ENCODE measurements around the gene KDM2A. TPM values are rescaled to one million over a fixed set of nuclear protein-coding genes. Genes with fewer than 3 reads are reported as not detected.

Gene KDM2A
- total RNA-seq, 1 donor from 2014 or later: 70.4 TPM

GRCh38 chr11:67266449-67267187 is 147.6 kb downstream of the KDM2A start, which contains the start of gene GRK2:
Gene GRK2, plus strand, starts transcription at chr11:67266473. Its CDS starts 227 bp downstream, at chr11:67266700.
- Mint-ChIP-seq H3K36me3 (ENCODE audit: low read depth, unreplicated experiment) (peaks cover 4% of the 10 kb centered on the region), H3K4me3 (ENCODE audit: unreplicated experiment) (peak within 1 kb of the TSS; percentile 94), H3K4me1 (ENCODE audit: low read depth, unreplicated experiment) (peaks cover 25% of the 10 kb centered on the region), H3K27me3 (ENCODE audit: low read depth, unreplicated experiment) (peaks cover 5% of the 10 kb centered on the region), H3K27ac (ENCODE audit: unreplicated experiment) (peak within 1 kb of the TSS; percentile 59), H3K9me3 (ENCODE audit: unreplicated experiment) (no peaks in the 10 kb centered on the region)
- Histone ChIP-seq H3K9me3 (ENCODE audit: insufficient read depth, low read depth, low read length) (no peaks in the 10 kb centered on the region), H2AFZ (ENCODE audit: low read depth, low read length) (peak within 1 kb of the TSS; percentile 35), H3K4me1 (ENCODE audit: insufficient read depth, low read length) (peaks cover 40% of the 10 kb centered on the region), H4K20me1 (ENCODE audit: insufficient read depth, low read length) (peaks cover 48% of the 10 kb centered on the region), H3K4me2 (ENCODE audit: low read length) (peak within 1 kb of the TSS; percentile 99), H3K27ac (ENCODE audit: low read depth, low read length) (no peak within 1 kb of the TSS), H3K79me2 (ENCODE audit: insufficient read depth, low read length) (peaks cover 56% of the 10 kb centered on the region), H3K4me3 (ENCODE audit: insufficient read depth, low read depth, low read length) (peak within 1 kb of the TSS; percentile 70), H3K27me3 (ENCODE audit: insufficient read depth, low read length) (no peaks in the 10 kb centered on the region), H3K36me3 (ENCODE audit: insufficient read depth, low read length) (no peaks in the 10 kb centered on the region), H3K9ac (ENCODE audit: low read length) (peak within 1 kb of the TSS; percentile 83)
- DNase-seq (ENCODE audit: low read depth): no peak
- TF ChIP-seq EZH2 (IDR thresholded peaks at IDR 0.05; ENCODE audit: insufficient read depth, low read length): no peak
- TF ChIP-seq, protein P1, sequence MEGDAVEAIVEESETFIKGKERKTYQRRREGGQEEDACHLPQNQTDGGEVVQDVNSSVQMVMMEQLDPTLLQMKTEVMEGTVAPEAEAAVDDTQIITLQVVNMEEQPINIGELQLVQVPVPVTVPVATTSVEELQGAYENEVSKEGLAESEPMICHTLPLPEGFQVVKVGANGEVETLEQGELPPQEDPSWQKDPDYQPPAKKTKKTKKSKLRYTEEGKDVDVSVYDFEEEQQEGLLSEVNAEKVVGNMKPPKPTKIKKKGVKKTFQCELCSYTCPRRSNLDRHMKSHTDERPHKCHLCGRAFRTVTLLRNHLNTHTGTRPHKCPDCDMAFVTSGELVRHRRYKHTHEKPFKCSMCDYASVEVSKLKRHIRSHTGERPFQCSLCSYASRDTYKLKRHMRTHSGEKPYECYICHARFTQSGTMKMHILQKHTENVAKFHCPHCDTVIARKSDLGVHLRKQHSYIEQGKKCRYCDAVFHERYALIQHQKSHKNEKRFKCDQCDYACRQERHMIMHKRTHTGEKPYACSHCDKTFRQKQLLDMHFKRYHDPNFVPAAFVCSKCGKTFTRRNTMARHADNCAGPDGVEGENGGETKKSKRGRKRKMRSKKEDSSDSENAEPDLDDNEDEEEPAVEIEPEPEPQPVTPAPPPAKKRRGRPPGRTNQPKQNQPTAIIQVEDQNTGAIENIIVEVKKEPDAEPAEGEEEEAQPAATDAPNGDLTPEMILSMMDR (IDR thresholded peaks at IDR 0.05; ENCODE audit: insufficient read depth, low read depth, low read length): no peak
- no peak for FAIRE-seq

DNA sequence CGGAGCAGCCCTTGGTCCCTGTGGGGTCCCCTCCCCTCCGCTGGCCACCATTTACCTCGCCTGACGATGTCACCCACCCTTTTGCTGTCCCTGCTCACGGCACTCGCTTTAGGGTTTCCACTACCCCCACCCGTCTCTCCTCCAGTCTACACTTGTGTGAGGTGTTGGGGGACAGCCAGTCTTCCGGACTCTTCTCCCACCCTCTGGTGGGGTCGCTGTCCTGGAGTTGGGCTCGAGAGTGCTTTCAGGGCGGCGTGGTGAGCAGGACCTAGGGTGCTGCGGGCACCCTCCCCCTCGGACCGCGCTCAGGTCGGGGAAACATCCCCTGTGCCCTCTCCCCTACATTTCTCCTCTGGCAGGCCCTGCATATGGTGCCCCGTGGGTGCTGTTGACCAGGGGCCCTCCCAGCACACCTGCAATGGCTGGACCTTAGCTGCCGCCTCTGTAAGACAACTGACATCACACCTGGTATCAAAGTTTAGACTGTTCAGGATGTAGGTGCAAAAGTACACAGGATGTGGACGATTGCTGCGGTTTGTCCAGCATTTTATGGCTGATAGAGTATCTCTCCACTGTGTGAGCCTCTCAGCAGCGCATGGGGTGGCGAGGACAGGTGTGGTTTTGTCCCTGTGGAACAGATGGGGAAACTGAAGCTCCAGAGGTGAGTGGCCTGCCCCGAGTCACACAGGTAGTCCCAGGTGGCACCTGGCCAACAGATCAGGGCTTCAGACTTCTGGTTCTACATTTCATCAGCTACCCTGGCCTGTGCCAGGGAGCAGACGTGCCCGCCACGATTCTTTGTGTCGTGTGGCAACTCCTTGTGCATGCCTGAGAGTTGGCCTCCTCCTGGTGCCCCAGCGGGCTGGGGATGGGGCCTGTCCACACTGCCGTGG is 148.4 kb downstream of the KDM2A start:
- no peak overlapping the region for H2AFZ ChIP-seq (ENCODE audit: low read depth, low read length)
- peak overlapping the region; percentile 94 for H3K4me3 Mint-ChIP-seq (ENCODE audit: unreplicated experiment)
- no peaks in the 10 kb centered on the region for H3K9me3 Mint-ChIP-seq (ENCODE audit: unreplicated experiment)
- FAIRE-seq (no peak), DNase-seq (ENCODE audit: low read depth) (no peak)
- H3K9me3 ChIP-seq (ENCODE audit: insufficient read depth, low read depth, low read length): no peaks in the 10 kb centered on the region
- H3K36me3 ChIP-seq (ENCODE audit: insufficient read depth, low read length): no peaks in the 10 kb centered on the region
- H3K4me1 Mint-ChIP-seq (ENCODE audit: low read depth, unreplicated experiment): peaks cover 27% of the 10 kb centered on the region
- peak overlapping the region; percentile 59 for H3K27ac Mint-ChIP-seq (ENCODE audit: unreplicated experiment)
- no peak overlapping the region for H3K27ac ChIP-seq (ENCODE audit: low read depth, low read length)
- H3K9ac ChIP-seq (ENCODE audit: low read length): peak overlapping the region; percentile 83
- no peaks in the 10 kb centered on the region for H3K27me3 ChIP-seq (ENCODE audit: insufficient read depth, low read length)
- peaks cover 5% of the 10 kb centered on the region for H3K27me3 Mint-ChIP-seq (ENCODE audit: low read depth, unreplicated experiment)
- H3K4me1 ChIP-seq (ENCODE audit: insufficient read depth, low read length): peaks cover 40% of the 10 kb centered on the region
- H4K20me1 ChIP-seq (ENCODE audit: insufficient read depth, low read length): peaks cover 56% of the 10 kb centered on the region
- H3K36me3 Mint-ChIP-seq (ENCODE audit: low read depth, unreplicated experiment): peaks cover 4% of the 10 kb centered on the region
- peak overlapping the region; percentile 70 for H3K4me3 ChIP-seq (ENCODE audit: insufficient read depth, low read depth, low read length)
- peak overlapping the region; percentile 99 for H3K4me2 ChIP-seq (ENCODE audit: low read length)
- TF ChIP-seq, protein P1 (IDR thresholded peaks at IDR 0.05; ENCODE audit: insufficient read depth, low read depth, low read length): no peak
- TF ChIP-seq EZH2 (IDR thresholded peaks at IDR 0.05; ENCODE audit: insufficient read depth, low read length): no peak
- H3K79me2 ChIP-seq (ENCODE audit: insufficient read depth, low read length): peaks cover 64% of the 10 kb centered on the region

Data from astrocyte (in vitro differentiated cells and primary cell).